ENCODE results near the gene ULK4.

ULK4 gene

GRCh38 chr3:41578798-41579197 is 383.1 kb downstream of the ULK4 start:
- no peak for TF ChIP-seq CTCF (IDR thresholded peaks at IDR 0.05; ENCODE audit: control insufficient read depth, insufficient read depth, low read depth, low read length, missing control alignments)
- no peak for DNase-seq (ENCODE audit: low read depth)
- H3K4me3 ChIP-seq (ENCODE audit: control insufficient read depth, low read depth, low read length), result no peak overlapping the region

- no peak overlapping the region for H3K4me3 ChIP-seq (ENCODE audit: control insufficient read depth, low read depth, low read length)
- TF ChIP-seq CTCF (IDR thresholded peaks at IDR 0.05; ENCODE audit: control insufficient read depth, insufficient read depth, low read depth, low read length, missing control alignments), result no peak
- DNase-seq (ENCODE audit: low read depth), result no peak
These were observed 386.2 kb downstream of the ULK4 start for GRCh38 chr3:41575724-41576123.

GRCh38 chr3:41574900-41575299 is 387.0 kb downstream of the ULK4 start:
- no peak for TF ChIP-seq CTCF (IDR thresholded peaks at IDR 0.05; ENCODE audit: control insufficient read depth, insufficient read depth, low read depth, low read length, missing control alignments)
- DNase-seq (ENCODE audit: low read depth), result no peak
- H3K4me3 ChIP-seq (ENCODE audit: control insufficient read depth, low read depth, low read length), result no peak overlapping the region

GRCh38 chr3:41573591-41573990 is 388.3 kb downstream of the ULK4 start:
- TF ChIP-seq CTCF (IDR thresholded peaks at IDR 0.05; ENCODE audit: control insufficient read depth, insufficient read depth, low read depth, low read length, missing control alignments), result no peak

GRCh38 chr3:41572092-41572491 is 389.8 kb downstream of the ULK4 start:
- TF ChIP-seq CTCF (IDR thresholded peaks at IDR 0.05; ENCODE audit: control insufficient read depth, insufficient read depth, low read depth, low read length, missing control alignments), result no peak
- no peak overlapping the region for H3K4me3 ChIP-seq (ENCODE audit: control insufficient read depth, low read depth, low read length)
- no peak for DNase-seq (ENCODE audit: low read depth)

More at GRCh38 chr3:41573591-41573990, 388.3 kb downstream of the ULK4 start:
- H3K4me3 ChIP-seq (ENCODE audit: control insufficient read depth, low read depth, low read length), result no peak overlapping the region
- no peak for DNase-seq (ENCODE audit: low read depth)

GRCh38 chr3:41569632-41570305 is 392.1 kb downstream of the ULK4 start:
- no peak for TF ChIP-seq CTCF (IDR thresholded peaks at IDR 0.05; ENCODE audit: control insufficient read depth, insufficient read depth, low read depth, low read length, missing control alignments)
- no peak overlapping the region for H3K4me3 ChIP-seq (ENCODE audit: control insufficient read depth, low read depth, low read length)
- DNase-seq (ENCODE audit: low read depth), result no peak
